ENCODE data around the gene ACTRT3.
A peak's percentile ranks its signal among the peaks of the same experiment; 100 is the strongest.

DNA sequence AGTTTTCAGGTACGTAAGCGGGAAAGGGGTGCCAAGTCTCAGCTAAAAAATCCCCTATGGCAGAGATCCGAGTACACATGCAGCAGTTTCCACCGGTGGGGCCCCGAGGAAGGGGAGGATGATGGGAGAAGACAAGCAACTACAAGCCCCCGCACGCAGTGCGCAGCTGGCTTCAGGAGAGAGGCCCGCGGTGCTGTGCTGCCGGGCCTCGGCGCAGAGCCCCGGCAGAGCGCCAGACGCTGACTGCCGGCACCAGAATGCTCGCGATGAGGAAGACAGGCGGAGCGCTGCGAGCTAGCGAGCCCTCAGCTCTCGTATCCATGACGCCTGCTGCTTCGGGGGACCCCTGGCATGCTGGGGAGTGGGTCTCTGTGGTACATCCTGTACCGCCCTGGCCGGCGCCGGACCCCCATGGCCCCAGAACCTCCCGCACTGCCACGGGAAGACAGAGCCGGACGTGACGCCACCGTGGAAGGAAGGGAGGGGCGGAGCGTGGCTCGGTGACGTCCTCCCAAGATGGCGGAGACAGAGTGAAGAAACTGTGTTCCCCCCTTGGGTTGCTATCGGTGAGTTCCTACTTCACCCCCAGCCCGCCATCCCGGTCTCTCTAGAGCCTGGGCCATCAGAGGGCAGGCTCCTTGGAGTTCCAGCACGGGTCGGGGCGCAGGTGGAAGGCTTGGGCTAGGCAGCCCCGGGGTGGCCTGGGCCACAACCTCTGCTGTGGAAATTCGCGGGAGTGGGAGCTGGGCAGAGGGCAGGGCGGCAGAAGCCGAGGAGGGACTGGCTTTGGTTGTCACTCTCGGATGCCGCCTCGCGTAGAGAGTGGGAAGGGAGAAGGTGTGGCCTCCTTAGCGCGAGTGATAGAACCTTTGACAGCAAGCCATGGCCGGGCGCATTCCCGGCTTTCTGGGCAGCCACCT lies 3.8 kb upstream of the ACTRT3 start, which contains the start of gene MYNN:
- TF ChIP-seq FOXM1 (IDR thresholded peaks at IDR 0.05; ENCODE audit: borderline replicate concordance, low read depth) (peak; percentile 53; the same call in 1 of the 2 replicates), CEBPB (IDR thresholded peaks at IDR 0.05) (0 out of 2 replicates have a peak, but pooled peaks have one; percentile 8), RAD21 (IDR thresholded peaks at IDR 0.05; ENCODE audit: low read depth) (no peak), YY1 (IDR thresholded peaks at IDR 0.05; ENCODE audit: low read depth) (peak; percentile 97), CREB1 (IDR thresholded peaks at IDR 0.05; ENCODE audit: low read depth) (peak; percentile 93)
